Fibroblast of lung (primary cell): ENCODE results near the gene AFAP1. TPM values are rescaled to one million over a fixed set of nuclear protein-coding genes. Genes with fewer than 3 reads are reported as not detected.
A peak's percentile ranks its signal among the peaks of the same experiment; 100 is the strongest.

Experiments used
- DNase-seq, 2 donors: peaks; one replicate each; pipeline versions ENCODE4 v3.0.0 to v3.0.0-alpha.2; 2010; ENCODE audit warnings: low read depth in 2 of 2
- H2AFZ ChIP-seq: 2 replicates; pipeline ENCODE4 v1.5.1; 2012; ENCODE audit warnings: low read length, control low read depth, inconsistent platforms
- H3K27ac ChIP-seq: 2 replicates; pipeline ENCODE4 v1.5.1; 2011; ENCODE audit warnings: low read length, control low read depth; ENCODE audit not compliant: insufficient read depth
- H3K27me3 ChIP-seq: 2 replicates; pipeline ENCODE4 v1.5.1; 2011; ENCODE audit warnings: mild to moderate bottlenecking, low read length; ENCODE audit not compliant: control insufficient read depth, insufficient read depth
- H3K36me3 ChIP-seq: 2 replicates; pipeline ENCODE4 v1.5.1; 2011; ENCODE audit warnings: low read length; ENCODE audit not compliant: control insufficient read depth, insufficient read depth
- H3K4me1 ChIP-seq: 2 replicates; pipeline ENCODE4 v1.5.1; 2011; ENCODE audit warnings: low read length; ENCODE audit not compliant: control insufficient read depth, insufficient read depth; ENCODE audit errors: extremely low read depth
- H3K4me2 ChIP-seq: 2 replicates; pipeline ENCODE4 v1.5.1; 2011; ENCODE audit warnings: low read length, control low read depth; ENCODE audit not compliant: insufficient read depth; ENCODE audit errors: extremely low read depth
- H3K4me3 ChIP-seq, 4 experiments: fragments of 200-600 bp in 1 of 4; sonication (generic) in 1 of 4; replicated peaks in 1 of 4; 2 replicates each; pipeline ENCODE4 v1.5.1; 2011 to 2016; ENCODE audit warnings: low read length in 4 of 4, low read depth in 3 of 4, mild to moderate bottlenecking in 3 of 4, control low read depth in 2 of 4, inconsistent platforms in 1 of 4, mixed read lengths in 1 of 4; ENCODE audit not compliant: insufficient read depth in 1 of 4; ENCODE audit errors: control extremely low read depth in 1 of 4
- H3K79me2 ChIP-seq: 2 replicates; pipeline ENCODE4 v1.5.1; 2012; ENCODE audit warnings: mild to moderate bottlenecking, low read length, inconsistent platforms; ENCODE audit not compliant: control insufficient read depth, insufficient read depth
- H3K9ac ChIP-seq: 2 replicates; pipeline ENCODE4 v1.5.1; 2011; ENCODE audit warnings: mild to moderate bottlenecking, low read length, control low read depth; ENCODE audit not compliant: insufficient read depth
- H3K9me3 ChIP-seq: 2 replicates; pipeline ENCODE4 v1.5.1; 2012; ENCODE audit warnings: low read depth, low read length; ENCODE audit not compliant: control insufficient read depth, insufficient read depth
- H4K20me1 ChIP-seq: 2 replicates; pipeline ENCODE4 v1.5.1; 2011; ENCODE audit warnings: low read length; ENCODE audit not compliant: control insufficient read depth, insufficient read depth; ENCODE audit errors: extremely low read depth
- CTCF ChIP-seq, 2 donors: IDR thresholded peaks in 1 of 2; conservative IDR thresholded peaks in 1 of 2; 1 replicate in 1 of 2; 2 replicates in 1 of 2; pipeline ENCODE4 v1.5.1; 2011 to 2012; ENCODE audit warnings: low read length in 2 of 2, control low read depth in 1 of 2, inconsistent platforms in 1 of 2, low read depth in 1 of 2, mild to moderate bottlenecking in 1 of 2
- EZH2 ChIP-seq: IDR thresholded peaks from 2 replicates; pipeline ENCODE4 v1.5.1; 2012; ENCODE audit warnings: low read length, control low read depth, mild to moderate bottlenecking; ENCODE audit errors: missing control alignments
- polyA plus RNA-seq, 2 donors: library from polyadenylated mRNA; depleted of rRNA in 1 of 2; stranded (reverse) in 1 of 2; unstranded in 1 of 2; fragments of >200 nt; gene quantifications; 2 replicates each; pipeline ENCODE4 v1.2.1, GENCODE V29; 2011 to 2012; ENCODE audit warnings: missing spikeins in 1 of 2
- total RNA-seq: library from RNA; depleted of rRNA; stranded (reverse); fragments of >200 nt; gene quantifications from 2 replicates; pipeline ENCODE4 v1.2.1, GENCODE V29; 2014

AFAP1 gene
- total and polyA plus RNA-seq, 2 donors (not counting 1 experiment from before 2014, with no cell fraction given) = 21.8 to 30.1 TPM

GRCh38 chr4:7818399-7818911, 121.2 kb downstream of the AFAP1 start:
- H4K20me1 ChIP-seq = no peaks in the 10 kb centered on the region
- H3K27me3 ChIP-seq = no peaks in the 10 kb centered on the region
- no peak overlapping the region for H3K4me3 ChIP-seq
- H3K4me1 ChIP-seq = peaks cover 7% of the 10 kb centered on the region
- no peak overlapping the region for H3K9ac ChIP-seq
- H3K36me3 ChIP-seq = peaks cover 17% of the 10 kb centered on the region
- no peak overlapping the region for H3K27ac ChIP-seq
- no peaks in the 10 kb centered on the region for H3K9me3 ChIP-seq
- TF ChIP-seq EZH2 = no peak
- no peak for TF ChIP-seq CTCF (conservative IDR thresholded peaks at IDR 0.05 in 1 of 2, IDR thresholded peaks at IDR 0.05 in 1 of 2; ENCODE audit: low read depth in 1 of 2, low read length in 2 of 2)
- no peaks in the 10 kb centered on the region for H3K79me2 ChIP-seq
- DNase-seq = peak; percentile 53 to 58
- H3K4me2 ChIP-seq = no peak overlapping the region
- H2AFZ ChIP-seq = no peak overlapping the region

GRCh38 chr4:7817877-7818398, 121.7 kb downstream of the AFAP1 start:
- no peak overlapping the region for H2AFZ ChIP-seq
- no peaks in the 10 kb centered on the region for H4K20me1 ChIP-seq
- H3K4me2 ChIP-seq = no peak overlapping the region

GRCh38 chr4:7816771-7817170, 122.9 kb downstream of the AFAP1 start:
- H3K27me3 ChIP-seq = no peaks in the 10 kb centered on the region
- peaks cover 2% of the 10 kb centered on the region for H3K4me1 ChIP-seq
- H3K9me3 ChIP-seq = no peaks in the 10 kb centered on the region
- peaks cover 17% of the 10 kb centered on the region for H3K36me3 ChIP-seq
- TF ChIP-seq CTCF (conservative IDR thresholded peaks at IDR 0.05 in 1 of 2, IDR thresholded peaks at IDR 0.05 in 1 of 2; ENCODE audit: low read depth in 1 of 2, low read length in 2 of 2) = no peak
- no peak for TF ChIP-seq EZH2
- no peak for DNase-seq
- no peak overlapping the region for H3K9ac ChIP-seq
- H3K4me3 ChIP-seq = no peak overlapping the region
- H3K4me2 ChIP-seq = no peak overlapping the region
- H2AFZ ChIP-seq = no peak overlapping the region
- H3K79me2 ChIP-seq = no peaks in the 10 kb centered on the region
- no peak overlapping the region for H3K27ac ChIP-seq
- no peaks in the 10 kb centered on the region for H4K20me1 ChIP-seq

More at GRCh38 chr4:7817877-7818398, 121.7 kb downstream of the AFAP1 start:
- Histone ChIP-seq H3K4me1 (peaks cover 2% of the 10 kb centered on the region), H3K27ac (no peak overlapping the region), H3K27me3 (no peaks in the 10 kb centered on the region), H3K4me3 (no peak overlapping the region), H3K36me3 (peaks cover 17% of the 10 kb centered on the region), H3K79me2 (no peaks in the 10 kb centered on the region), H3K9me3 (no peaks in the 10 kb centered on the region), H3K9ac (no peak overlapping the region)
- peak in 1 of 2 donors; percentile 47 for DNase-seq
- no peak for TF ChIP-seq EZH2
- no peak for TF ChIP-seq CTCF (conservative IDR thresholded peaks at IDR 0.05 in 1 of 2, IDR thresholded peaks at IDR 0.05 in 1 of 2; ENCODE audit: low read depth in 1 of 2, low read length in 2 of 2)
